Measurements from ENCODE around the gene SCUBE1.

Gene SCUBE1

GRCh38 chr22:43234264-43234988 is 108.7 kb downstream of the SCUBE1 start:
- no peak for DNase-seq

- DNase-seq = no peak
Measured at GRCh38 chr22:43233529-43233928, 109.6 kb downstream of the SCUBE1 start.

GRCh38 chr22:43232445-43232844 is 110.7 kb downstream of the SCUBE1 start:
- DNase-seq = no peak

- DNase-seq = no peak
Measured at GRCh38 chr22:43231724-43232034, 111.5 kb downstream of the SCUBE1 start.

GRCh38 chr22:43230971-43231723 is 112.0 kb downstream of the SCUBE1 start:
- peak; percentile 16 for DNase-seq

GRCh38 chr22:43230571-43230970 is 112.6 kb downstream of the SCUBE1 start:
- no peak for DNase-seq

GRCh38 chr22:43228863-43229262 is 114.3 kb downstream of the SCUBE1 start:
- no peak for DNase-seq

- DNase-seq = no peak
Measured at GRCh38 chr22:43228330-43228729, 114.8 kb downstream of the SCUBE1 start.

- no peak for DNase-seq
Measured at GRCh38 chr22:43227239-43227630, 115.9 kb downstream of the SCUBE1 start.

GRCh38 chr22:43226377-43227238 is 116.6 kb downstream of the SCUBE1 start:
- no peak for DNase-seq

GRCh38 chr22:43225609-43226008 is 117.6 kb downstream of the SCUBE1 start:
- DNase-seq = no peak

GRCh38 chr22:43222987-43223386 is 120.2 kb downstream of the SCUBE1 start:
- DNase-seq = no peak

GRCh38 chr22:43222262-43222661 is 120.9 kb downstream of the SCUBE1 start:
- DNase-seq = no peak

GRCh38 chr22:43220625-43221380 is 122.4 kb downstream of the SCUBE1 start:
- DNase-seq = no peak

- DNase-seq = no peak
Measured at GRCh38 chr22:43218786-43219185, 124.4 kb downstream of the SCUBE1 start.

- DNase-seq = no peak
Measured at GRCh38 chr22:43217285-43218030, 125.7 kb downstream of the SCUBE1 start.

- DNase-seq = no peak
Measured at GRCh38 chr22:43216738-43217137, 126.4 kb downstream of the SCUBE1 start.

- no peak for DNase-seq
Measured at GRCh38 chr22:43213962-43214361, 129.2 kb downstream of the SCUBE1 start.

GRCh38 chr22:43213051-43213450 is 130.1 kb downstream of the SCUBE1 start:
- DNase-seq = no peak

- DNase-seq = no peak
Measured at GRCh38 chr22:43212434-43212952, 130.7 kb downstream of the SCUBE1 start.

GRCh38 chr22:43211941-43212433 is 131.2 kb downstream of the SCUBE1 start:
- no peak for DNase-seq

All from SHP77 treated with DMSO at 0.1 percent for 48 hours (cell line).